Activated naive CD8-positive, alpha-beta T cell (primary cell): Measurements from ENCODE around the gene RHOT2.

Source experiments
- H3K27ac Mint-ChIP-seq: one replicate; pipeline ENCODE4 v1.8.0; 2021; ENCODE audit warnings: mixed read lengths
- H3K27me3 Mint-ChIP-seq: one replicate; pipeline ENCODE4 v1.8.0; 2021; ENCODE audit warnings: mixed read lengths
- H3K36me3 Mint-ChIP-seq: one replicate; pipeline ENCODE4 v1.8.0; 2021; ENCODE audit warnings: mixed read lengths
- H3K4me1 Mint-ChIP-seq: one replicate; pipeline ENCODE4 v1.8.0; 2021; ENCODE audit warnings: low read depth, mixed read lengths
- H3K4me3 Mint-ChIP-seq: one replicate; pipeline ENCODE4 v1.8.0; 2021; ENCODE audit warnings: mild to moderate bottlenecking, mixed read lengths
- H3K9me3 Mint-ChIP-seq: one replicate; pipeline ENCODE4 v1.8.0; 2021; ENCODE audit warnings: low read depth, mixed read lengths

The RHOT2 gene

GRCh38 chr16:667780-668518 lies at the start of gene RHOT2:
TSS of gene RHOT2 (plus strand) at chr16:668132. CDS start at chr16:668200, 68 bp downstream.
- H3K36me3 Mint-ChIP-seq = no peaks in the 10 kb centered on the region
- H3K9me3 Mint-ChIP-seq = no peaks in the 10 kb centered on the region
- H3K4me1 Mint-ChIP-seq = peaks cover 6% of the 10 kb centered on the region
- peak within 1 kb of the TSS; percentile 81 for H3K4me3 Mint-ChIP-seq
- H3K27me3 Mint-ChIP-seq = no peaks in the 10 kb centered on the region
- peak within 1 kb of the TSS; percentile 82 for H3K27ac Mint-ChIP-seq

- Mint-ChIP-seq H3K4me3 (no peak overlapping the region), H3K36me3 (no peaks in the 10 kb centered on the region), H3K4me1 (no peaks in the 10 kb centered on the region), H3K27me3 (no peaks in the 10 kb centered on the region), H3K27ac (no peak overlapping the region), H3K9me3 (no peaks in the 10 kb centered on the region)
Measured at GRCh38 chr16:619476-620100, 48.3 kb upstream of the RHOT2 start.

DNA sequence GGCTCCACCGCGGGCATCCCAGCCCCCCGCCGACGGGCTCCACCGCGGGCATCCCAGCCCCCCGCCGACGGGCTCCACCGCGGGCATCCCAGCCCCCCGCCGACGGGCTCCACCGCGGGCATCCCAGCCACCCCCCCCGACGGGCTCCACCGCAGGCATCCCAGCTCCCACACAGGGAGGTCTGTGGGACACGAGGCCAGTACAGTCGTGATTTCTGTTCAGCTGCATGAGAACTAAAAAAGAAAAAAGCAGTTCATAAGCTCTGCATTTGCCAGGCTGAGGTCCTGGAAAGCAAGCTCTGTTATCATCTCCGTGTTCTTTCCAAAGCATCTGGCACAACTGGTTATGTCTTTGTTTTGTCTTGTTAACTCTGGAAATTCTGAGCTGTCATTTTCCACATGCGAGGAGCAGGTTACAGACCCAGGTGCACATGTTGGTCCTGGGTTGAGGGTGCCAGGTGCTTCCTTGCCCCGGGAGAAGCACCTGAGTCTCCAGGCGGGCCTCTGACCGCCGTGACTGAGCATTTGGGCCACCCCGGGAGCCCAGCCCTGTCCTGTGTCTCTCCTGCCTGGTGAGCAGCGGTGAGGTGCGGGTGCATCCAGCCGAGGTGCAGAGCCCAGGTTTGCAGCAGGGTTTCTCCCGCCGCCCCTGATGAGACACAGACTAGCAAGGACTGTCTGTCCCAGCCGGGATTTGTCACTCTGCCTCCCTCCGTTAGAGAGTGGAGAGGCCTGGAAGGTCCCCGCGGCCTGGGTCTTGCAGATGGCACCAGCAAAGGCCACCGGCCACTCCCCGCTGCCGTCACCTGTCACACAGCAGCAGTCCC lies 47.0 kb upstream of the RHOT2 start:
- H3K27me3 Mint-ChIP-seq = no peaks in the 10 kb centered on the region
- no peaks in the 10 kb centered on the region for H3K9me3 Mint-ChIP-seq
- no peak overlapping the region for H3K4me3 Mint-ChIP-seq
- H3K4me1 Mint-ChIP-seq = no peaks in the 10 kb centered on the region
- H3K27ac Mint-ChIP-seq = no peak overlapping the region
- no peaks in the 10 kb centered on the region for H3K36me3 Mint-ChIP-seq

- Mint-ChIP-seq H3K4me3 (no peak overlapping the region), H3K36me3 (no peaks in the 10 kb centered on the region), H3K9me3 (no peaks in the 10 kb centered on the region), H3K27me3 (no peaks in the 10 kb centered on the region), H3K27ac (no peak overlapping the region), H3K4me1 (no peaks in the 10 kb centered on the region)
Measured at GRCh38 chr16:621526-622105, 46.3 kb upstream of the RHOT2 start.

GRCh38 chr16:622920-623280 lies 45.0 kb upstream of the RHOT2 start:
- H3K4me3 Mint-ChIP-seq = no peak overlapping the region
- H3K27ac Mint-ChIP-seq = no peak overlapping the region
- H3K4me1 Mint-ChIP-seq = no peaks in the 10 kb centered on the region

DNA sequence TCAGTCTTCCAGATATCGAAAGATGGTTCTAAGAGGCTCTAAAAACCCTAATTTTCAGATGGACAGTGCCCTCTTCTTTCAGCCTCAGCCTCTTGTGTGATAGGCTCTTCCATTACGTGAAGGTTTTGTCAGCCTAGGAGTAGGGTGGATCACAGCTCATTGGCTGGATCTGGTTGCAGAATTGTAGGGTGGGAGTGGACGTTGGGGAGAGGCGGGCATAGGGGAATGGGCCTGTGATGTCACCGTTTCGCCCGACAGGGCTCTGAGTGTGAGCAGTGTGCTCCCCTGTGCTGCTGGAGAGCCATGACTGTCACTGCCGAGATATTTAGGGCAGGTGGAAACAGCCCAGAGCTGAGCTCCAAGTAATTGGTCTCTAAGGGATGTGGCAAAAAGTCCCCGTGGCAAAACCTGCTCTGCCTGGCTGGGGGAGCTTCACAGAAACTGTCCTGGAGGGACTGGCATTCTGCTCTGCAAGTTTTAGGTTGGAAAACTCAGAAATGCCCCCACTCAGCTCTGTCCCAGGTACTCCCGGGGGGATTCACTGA lies 43.3 kb upstream of the RHOT2 start:
- H3K27ac Mint-ChIP-seq = no peak overlapping the region
- H3K27me3 Mint-ChIP-seq = no peaks in the 10 kb centered on the region
- no peak overlapping the region for H3K4me3 Mint-ChIP-seq
- no peaks in the 10 kb centered on the region for H3K9me3 Mint-ChIP-seq
- no peaks in the 10 kb centered on the region for H3K36me3 Mint-ChIP-seq
- no peaks in the 10 kb centered on the region for H3K4me1 Mint-ChIP-seq

More at GRCh38 chr16:622920-623280, 45.0 kb upstream of the RHOT2 start:
- no peaks in the 10 kb centered on the region for H3K36me3 Mint-ChIP-seq
- no peaks in the 10 kb centered on the region for H3K27me3 Mint-ChIP-seq
- H3K9me3 Mint-ChIP-seq = no peaks in the 10 kb centered on the region

DNA sequence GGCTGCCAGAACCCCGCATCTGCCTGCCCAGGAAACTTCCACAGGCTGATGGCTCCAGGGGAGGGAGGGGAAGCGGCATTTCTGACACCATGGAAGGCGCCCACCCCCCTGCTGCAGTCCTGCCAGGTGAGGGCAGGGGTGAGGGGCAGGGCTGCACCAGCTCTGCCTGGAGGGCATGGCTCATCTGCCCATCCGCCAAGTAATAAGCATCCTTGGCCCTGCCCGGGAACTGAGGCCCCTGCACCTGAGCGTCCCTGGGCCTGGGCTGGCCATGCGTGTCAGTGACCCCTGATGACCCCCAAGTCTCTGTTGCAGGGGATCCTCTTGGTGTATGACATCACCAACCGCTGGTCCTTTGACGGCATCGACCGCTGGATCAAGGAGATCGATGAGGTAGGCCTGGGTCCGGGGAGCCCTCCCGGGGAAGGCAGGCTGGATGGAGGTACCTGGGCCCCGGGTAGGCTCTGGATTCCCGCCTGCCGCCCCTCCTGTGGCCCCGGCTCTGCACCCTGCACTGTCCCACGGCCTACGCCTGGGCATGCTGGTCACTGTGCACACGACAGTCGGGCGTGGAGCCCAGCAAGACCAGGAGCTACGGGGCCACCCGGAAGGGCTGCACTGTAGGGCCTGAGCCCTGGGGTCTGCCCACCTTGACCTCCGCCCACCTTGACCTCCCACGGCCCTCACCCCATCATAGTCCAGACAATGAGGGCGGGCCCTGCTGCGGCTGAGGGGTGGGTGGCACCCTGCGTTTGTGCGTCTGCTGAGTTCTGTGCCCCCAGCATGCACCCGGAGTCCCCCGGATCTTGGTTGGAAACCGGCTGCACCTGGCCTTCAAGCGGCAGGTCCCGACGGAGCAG lies 42.6 kb upstream of the RHOT2 start:
- Mint-ChIP-seq H3K27me3 (no peaks in the 10 kb centered on the region), H3K4me3 (no peak overlapping the region), H3K9me3 (no peaks in the 10 kb centered on the region), H3K27ac (no peak overlapping the region), H3K36me3 (no peaks in the 10 kb centered on the region), H3K4me1 (no peaks in the 10 kb centered on the region)

- H3K27ac Mint-ChIP-seq = no peak overlapping the region
- H3K9me3 Mint-ChIP-seq = no peaks in the 10 kb centered on the region
- no peak overlapping the region for H3K4me3 Mint-ChIP-seq
- H3K36me3 Mint-ChIP-seq = no peaks in the 10 kb centered on the region
- no peaks in the 10 kb centered on the region for H3K4me1 Mint-ChIP-seq
- no peaks in the 10 kb centered on the region for H3K27me3 Mint-ChIP-seq
Measured at GRCh38 chr16:625977-626765, 41.8 kb upstream of the RHOT2 start.

GRCh38 chr16:626787-627453 lies 41.0 kb upstream of the RHOT2 start:
- H3K27me3 Mint-ChIP-seq = no peaks in the 10 kb centered on the region
- H3K9me3 Mint-ChIP-seq = no peaks in the 10 kb centered on the region
- H3K4me3 Mint-ChIP-seq = no peak overlapping the region
- H3K27ac Mint-ChIP-seq = no peak overlapping the region
- no peaks in the 10 kb centered on the region for H3K4me1 Mint-ChIP-seq
- no peaks in the 10 kb centered on the region for H3K36me3 Mint-ChIP-seq

GRCh38 chr16:627454-628239 lies 40.3 kb upstream of the RHOT2 start:
- H3K4me3 Mint-ChIP-seq = no peak overlapping the region
- H3K36me3 Mint-ChIP-seq = no peaks in the 10 kb centered on the region
- no peak overlapping the region for H3K27ac Mint-ChIP-seq
- no peaks in the 10 kb centered on the region for H3K4me1 Mint-ChIP-seq
- H3K27me3 Mint-ChIP-seq = no peaks in the 10 kb centered on the region
- H3K9me3 Mint-ChIP-seq = no peaks in the 10 kb centered on the region

DNA sequence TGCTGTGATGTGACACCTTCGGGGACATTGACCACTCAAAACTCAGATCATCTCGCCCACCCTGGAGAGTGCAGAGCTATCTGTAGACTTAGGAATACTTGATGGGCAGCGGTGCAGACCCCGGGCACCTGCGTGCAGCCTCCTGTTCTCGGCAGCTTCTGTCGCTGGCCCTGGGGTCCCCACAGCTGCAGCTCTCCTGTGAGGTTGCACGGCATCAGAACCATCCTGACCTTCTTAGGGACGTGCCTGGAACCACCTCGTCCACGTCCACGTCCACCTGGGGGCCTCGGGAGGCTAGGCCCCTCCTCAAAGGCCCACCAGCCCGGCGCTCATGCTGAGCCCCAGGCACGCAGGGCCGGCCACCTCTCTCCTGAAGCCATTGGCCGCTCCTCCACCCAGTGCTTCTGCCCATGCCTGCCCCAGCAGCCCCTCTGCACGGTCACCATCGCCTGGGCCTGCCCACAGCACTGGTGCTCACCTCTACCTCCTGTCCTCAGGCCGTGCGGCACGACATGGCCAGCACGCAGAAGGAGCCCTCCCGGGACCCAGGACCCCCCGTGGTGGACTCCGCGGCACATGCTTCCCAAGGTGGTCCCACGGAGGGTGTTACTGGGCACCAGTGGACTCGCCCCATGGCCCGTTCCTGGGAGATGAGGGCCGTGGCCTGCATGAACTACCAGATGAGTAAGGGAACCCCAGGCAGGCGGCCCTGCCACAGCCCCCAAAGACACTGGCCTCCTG lies 39.4 kb upstream of the RHOT2 start:
- no peaks in the 10 kb centered on the region for H3K27me3 Mint-ChIP-seq
- H3K4me1 Mint-ChIP-seq = no peaks in the 10 kb centered on the region
- H3K27ac Mint-ChIP-seq = no peak overlapping the region
- no peak overlapping the region for H3K4me3 Mint-ChIP-seq
- H3K36me3 Mint-ChIP-seq = no peaks in the 10 kb centered on the region
- no peaks in the 10 kb centered on the region for H3K9me3 Mint-ChIP-seq

DNA sequence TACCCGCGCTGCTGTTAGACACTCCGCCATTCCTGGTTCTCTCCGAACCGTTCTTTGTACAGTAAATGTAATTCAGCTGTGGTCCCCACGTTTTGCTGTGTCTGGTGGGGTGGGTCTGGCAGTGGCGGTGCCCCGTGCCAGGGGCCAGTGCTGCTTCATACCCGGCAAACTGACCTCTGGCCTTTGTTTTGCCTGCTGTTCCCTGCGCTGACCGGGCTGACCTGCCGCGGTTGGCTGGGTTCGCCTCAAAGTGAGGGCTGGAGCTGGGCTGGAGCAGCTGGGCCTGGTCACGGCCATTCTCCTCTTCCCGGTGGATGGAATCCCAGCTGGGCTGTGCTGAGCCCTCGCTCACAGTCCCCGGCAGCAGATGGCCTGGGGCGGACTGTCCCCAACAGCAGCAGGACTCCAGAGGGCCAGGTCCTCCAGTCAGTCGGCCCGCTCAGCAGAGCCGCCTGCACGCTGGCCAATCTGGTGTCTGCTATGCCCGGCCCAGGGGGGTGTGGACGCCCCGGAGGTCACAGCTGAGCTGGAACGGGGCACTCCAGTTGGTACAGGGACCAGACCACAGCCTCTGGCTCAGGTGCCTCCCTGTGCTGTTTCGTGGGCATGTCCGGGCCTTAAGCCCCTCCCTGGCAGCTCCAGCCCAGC lies 38.6 kb upstream of the RHOT2 start:
- Mint-ChIP-seq H3K36me3 (no peaks in the 10 kb centered on the region), H3K9me3 (no peaks in the 10 kb centered on the region), H3K4me3 (no peak overlapping the region), H3K27me3 (no peaks in the 10 kb centered on the region), H3K27ac (no peak overlapping the region), H3K4me1 (peaks cover under 1% of the 10 kb centered on the region)
